NCI-H187 treated with DMSO at 0.1 percent for 48 hours (cell line): Measurements from ENCODE around the gene RGS14.
"Not testable (repeated sequence)": the region's sequence is repeated elsewhere in the genome, so short reads cannot be mapped to it uniquely, and the experiment has no call there.

Source experiments
- DNase-seq: peaks from one replicate; lab custom pipeline; 2025; lab: John Stamatoyannopoulos, UW

The RGS14 gene

GRCh38 chr5:177347699-177348098, 10.0 kb upstream of the RGS14 start:
- no peak for DNase-seq

GRCh38 chr5:177349362-177349647, 8.4 kb upstream of the RGS14 start:
- DNase-seq: no peak

- no peak for DNase-seq
Measured at GRCh38 chr5:177349762-177350161, 8.0 kb upstream of the RGS14 start.

- no peak for DNase-seq
Measured at GRCh38 chr5:177350776-177351391, 6.8 kb upstream of the RGS14 start.

GRCh38 chr5:177351392-177352329, 6.1 kb upstream of the RGS14 start, which contains the start of gene LMAN2:
Gene LMAN2 (minus strand): TSS chr5:177351668. CDS start chr5:177351647, 21 bp downstream.
- DNase-seq: peak; percentile 77

GRCh38 chr5:177353093-177353492, 4.6 kb upstream of the RGS14 start:
- DNase-seq: no peak

GRCh38 chr5:177354256-177354655, 3.5 kb upstream of the RGS14 start:
- DNase-seq: no peak

GRCh38 chr5:177354711-177355110, 3.0 kb upstream of the RGS14 start:
- DNase-seq: no peak

GRCh38 chr5:177355162-177355867, 2.4 kb upstream of the RGS14 start:
- DNase-seq: no peak

GRCh38 chr5:177355868-177356168, 1.9 kb upstream of the RGS14 start:
- DNase-seq: no peak

GRCh38 chr5:177356746-177357145, 978 bp upstream of the RGS14 start:
- DNase-seq: no peak

- no peak for DNase-seq
Measured at GRCh38 chr5:177357146-177357458, 622 bp upstream of the RGS14 start.

GRCh38 chr5:177358370-177358819, 671 bp downstream of the RGS14 start:
- DNase-seq: no peak

- DNase-seq: no peak
Measured at GRCh38 chr5:177359451-177359851, 1.7 kb downstream of the RGS14 start.

GRCh38 chr5:177359860-177360259, 2.1 kb downstream of the RGS14 start:
- DNase-seq: no peak

GRCh38 chr5:177360740-177361139, 3.0 kb downstream of the RGS14 start:
- not testable (repeated sequence) for DNase-seq

- DNase-seq: no peak
Measured at GRCh38 chr5:177361418-177362291, 3.9 kb downstream of the RGS14 start.

- DNase-seq: no peak
Measured at GRCh38 chr5:177362292-177362609, 4.5 kb downstream of the RGS14 start.

- DNase-seq: no peak
Measured at GRCh38 chr5:177362610-177363507, 5.1 kb downstream of the RGS14 start.

GRCh38 chr5:177363565-177363964, 5.8 kb downstream of the RGS14 start:
- DNase-seq: no peak
